H1 (cell line): ENCODE results near the gene INSYN2A. TPM values are rescaled to one million over a fixed set of nuclear protein-coding genes. Genes with fewer than 3 reads are reported as not detected.

Experiments
- BACH1 ChIP-seq: IDR thresholded peaks from 2 replicates; pipeline ENCODE4 v1.6.1; 2012; ENCODE audit warnings: low read length, improper control_type of control experiment
- CHD1 ChIP-seq: IDR thresholded peaks from 2 replicates; pipeline ENCODE4 v1.6.1; 2012; ENCODE audit warnings: low read depth, low read length, improper control_type of control experiment
- CHD2 ChIP-seq: IDR thresholded peaks from 2 replicates; pipeline ENCODE4 v1.6.1; 2012; ENCODE audit warnings: low read length, improper control_type of control experiment
- CHD7 ChIP-seq: fragments of 300-600 bp; sonication (generic); IDR thresholded peaks from 2 replicates; pipeline ENCODE4 v1.7.1; 2012; ENCODE audit warnings: low read length, moderate library complexity, mild to moderate bottlenecking, inconsistent platforms; ENCODE audit not compliant: insufficient replicate concordance
- GTF2F1 ChIP-seq: IDR thresholded peaks from 2 replicates; pipeline ENCODE4 v1.6.1; 2012; ENCODE audit warnings: low read depth, low read length, improper control_type of control experiment, borderline replicate concordance
- JUND ChIP-seq: IDR thresholded peaks from 2 replicates; pipeline ENCODE4 v1.6.1; 2011; ENCODE audit warnings: mild to moderate bottlenecking, improper control_type of control experiment, low read length
- KDM1A ChIP-seq: fragments of 200-600, 300-600 bp; sonication (generic); IDR thresholded peaks from 2 replicates; pipeline ENCODE4 v1.7.1; 2016; ENCODE audit warnings: mild to moderate bottlenecking, low read length, borderline replicate concordance
- NANOG ChIP-seq: IDR thresholded peaks from 2 replicates; pipeline ENCODE4 v1.6.1; 2011; ENCODE audit warnings: low read length, low read depth, mild to moderate bottlenecking, inconsistent platforms; ENCODE audit not compliant: insufficient read depth, poor library complexity, severe bottlenecking
- NRF1 ChIP-seq: IDR thresholded peaks from 2 replicates; pipeline ENCODE4 v1.6.1; 2011; ENCODE audit warnings: mild to moderate bottlenecking, low read depth, low read length, improper control_type of control experiment
- TBP ChIP-seq: IDR thresholded peaks from 2 replicates; pipeline ENCODE4 v1.6.1; 2011; ENCODE audit warnings: low read depth, low read length, improper control_type of control experiment
- polyA plus RNA-seq, 7 experiments: library from polyadenylated mRNA; depleted of rRNA in 3 of 7; stranded (reverse) in 5 of 7; unstranded in 2 of 7; fragments of >200 nt in 5 of 7; fragments of 200-250 nt in 2 of 7; gene quantifications; 1 replicate in 5 of 7; 2 replicates in 1 of 7; 4 replicates in 1 of 7; pipeline versions ENCODE4 v1.2.1 to v1.2.3, GENCODE V29; 2011 to 2013; ENCODE audit warnings: missing spikeins in 2 of 7, mixed read lengths in 2 of 7
- total RNA-seq: library from RNA; stranded (reverse); fragmentation: NEBNext Ultra II Directional; extraction: Animal tissue kit (Norgen Biotek cat#: 25700); gene quantifications from 2 replicates; pipeline ENCODE4 v1.2.1, GENCODE V29; 2021

The INSYN2A gene
- total and polyA plus RNA-seq, 2 of the 8 experiments (the other 6 are each of a cell fraction or from before 2014, with no cell fraction given), result 0.11 to 0.19 TPM

GRCh38 chr10:127242914-127243313 is 46.5 kb upstream of the INSYN2A start (continued):
- no peak for TF ChIP-seq CHD7
- TF ChIP-seq NRF1, result no peak
- no peak for TF ChIP-seq NANOG
- no peak for TF ChIP-seq GTF2F1
- TF ChIP-seq CHD2, result no peak
- TF ChIP-seq JUND, result no peak
- no peak for TF ChIP-seq CHD1
- no peak for TF ChIP-seq BACH1
- TF ChIP-seq KDM1A, result no peak
- TF ChIP-seq TBP, result no peak
